H1 (cell line): ENCODE measurements around the gene ZNF3. TPM values are rescaled to one million over a fixed set of nuclear protein-coding genes. Genes with fewer than 3 reads are reported as not detected.

ENCODE experiments used
- CTCF ChIA-PET: fragments of 300-600 bp; sonication (Branson Sonifier 250); formaldehyde crosslinking; loops from one replicate; lab custom pipeline; 2021; ENCODE audit not compliant: partially characterized antibody; lab: Charles Lee
- POLR2A ChIA-PET: fragments of 300-600 bp; sonication (Branson Sonifier 250); formaldehyde crosslinking; loops from one replicate; lab custom pipeline; 2021; ENCODE audit warnings: inconsistent platforms; ENCODE audit not compliant: partially characterized antibody; lab: Charles Lee
- DNase-seq, 2 experiments: peaks; one replicate each; pipeline versions ENCODE4 v3.0.0 to v3.0.0-alpha.2; 2010 to 2022; ENCODE audit warnings: low spot score in 2 of 2, low read depth in 1 of 2, mixed read lengths in 1 of 2
- FAIRE-seq: peaks from 2 replicates; lab custom pipeline; 2011; peaks lifted over from hg19 to GRCh38; lab: Jason Lieb, UNC
- H2AFZ ChIP-seq: 2 replicates; pipeline ENCODE4 v1.8.1; 2012; ENCODE audit warnings: low read length, inconsistent platforms
- H2AK5ac ChIP-seq: 2 replicates; pipeline ENCODE4 v1.6.1; 2013; ENCODE audit warnings: low read depth, low read length
- H2BK120ac ChIP-seq: replicated peaks from 2 replicates; pipeline ENCODE3; 2013; ENCODE audit warnings: low read depth, low read length, inconsistent platforms
- H2BK12ac ChIP-seq: 2 replicates; pipeline ENCODE4 v1.6.1; 2013; ENCODE audit warnings: low read depth, low read length
- H2BK15ac ChIP-seq: 2 replicates; pipeline ENCODE4 v1.6.1; 2013; ENCODE audit warnings: low read length
- H2BK20ac ChIP-seq: 2 replicates; pipeline ENCODE4 v1.6.1; 2013; ENCODE audit warnings: low read length
- H2BK5ac ChIP-seq: 2 replicates; pipeline ENCODE4 v1.6.1; 2013; ENCODE audit warnings: low read depth, low read length
- H3K14ac ChIP-seq: 2 replicates; pipeline ENCODE4 v1.6.1; 2013; ENCODE audit warnings: inconsistent platforms; ENCODE audit not compliant: insufficient read length
- H3K18ac ChIP-seq: 2 replicates; pipeline ENCODE4 v1.6.1; 2013; ENCODE audit warnings: low read length; ENCODE audit errors: extremely low read depth
- H3K23ac ChIP-seq: 2 replicates; pipeline ENCODE4 v1.6.1; 2013; ENCODE audit warnings: inconsistent platforms; ENCODE audit not compliant: insufficient read length
- H3K23me2 ChIP-seq: 2 replicates; pipeline ENCODE4 v1.6.1; 2013; ENCODE audit warnings: low read depth, low read length
- H3K27ac ChIP-seq: 2 replicates; pipeline ENCODE4 v1.6.1; 2011; ENCODE audit warnings: low read depth, low read length, inconsistent platforms
- H3K27me3 ChIP-seq, 4 experiments: replicated peaks in 1 of 4; 1 replicate in 1 of 4; 2 replicates in 3 of 4; pipeline versions ENCODE4 v1.6.1 to v1.8.1; 2011 to 2013; ENCODE audit warnings: low read length in 3 of 4, mild to moderate bottlenecking in 3 of 4, inconsistent platforms in 2 of 4, mixed read lengths in 2 of 4, moderate library complexity in 1 of 4; ENCODE audit not compliant: control insufficient read depth in 3 of 4, insufficient read depth in 3 of 4; ENCODE audit errors: extremely low read depth in 1 of 4
- H3K36me3 ChIP-seq, 4 experiments: 2 replicates each; pipeline versions ENCODE4 v1.6.1 to v1.8.1; 2011 to 2013; ENCODE audit warnings: mild to moderate bottlenecking in 4 of 4, low read length in 3 of 4, moderate library complexity in 2 of 4, control low read depth in 1 of 4, inconsistent platforms in 1 of 4; ENCODE audit not compliant: insufficient read depth in 4 of 4, control insufficient read depth in 2 of 4
- H3K4ac ChIP-seq: replicated peaks from 2 replicates; pipeline ENCODE3; 2013; ENCODE audit warnings: low read length, low read depth, mixed read lengths, inconsistent platforms; ENCODE audit not compliant: insufficient read length
- H3K4me1 ChIP-seq, 4 experiments: replicated peaks in 1 of 4; 1 replicate in 1 of 4; 2 replicates in 3 of 4; pipeline versions ENCODE4 v1.6.1 to v1.8.1; 2011 to 2013; ENCODE audit warnings: low read length in 3 of 4, inconsistent platforms in 2 of 4, mixed read lengths in 1 of 4; ENCODE audit not compliant: insufficient read depth in 4 of 4, control insufficient read depth in 3 of 4
- H3K4me2 ChIP-seq, 2 experiments: 2 replicates each; pipeline versions ENCODE4 v1.6.1 to v1.8.1; 2011 to 2013; ENCODE audit warnings: low read depth in 2 of 2, low read length in 2 of 2, control low read depth in 1 of 2, inconsistent platforms in 1 of 2, mild to moderate bottlenecking in 1 of 2; ENCODE audit not compliant: insufficient read depth in 1 of 2
- H3K4me3 ChIP-seq, 4 experiments: fragments of 200-600, 300-600 bp in 1 of 4; sonication (generic), shearing (Covaris generic), sonication (Bioruptor Twin) in 1 of 4; 2 replicates each; pipeline versions ENCODE4 v1.5.1 to v1.8.1; 2011 to 2016; ENCODE audit warnings: low read length in 4 of 4, low read depth in 3 of 4, control low read depth in 2 of 4, inconsistent platforms in 2 of 4, mild to moderate bottlenecking in 2 of 4, mixed read lengths in 1 of 4, moderate library complexity in 1 of 4; ENCODE audit not compliant: insufficient read depth in 2 of 4; ENCODE audit errors: extremely low read depth in 1 of 4
- H3K56ac ChIP-seq: replicated peaks from 2 replicates; pipeline ENCODE3; 2013; ENCODE audit warnings: low read depth, mild to moderate bottlenecking, mixed read lengths, low read length, inconsistent platforms; ENCODE audit not compliant: insufficient read length
- H3K79me1 ChIP-seq: 2 replicates; pipeline ENCODE4 v1.6.1; 2013; ENCODE audit warnings: low read depth, low read length, control low read depth
- H3K79me2 ChIP-seq, 2 experiments: 2 replicates each; pipeline versions ENCODE4 v1.6.1 to v1.8.1; 2012 to 2013; ENCODE audit warnings: low read length in 2 of 2, mild to moderate bottlenecking in 2 of 2, inconsistent platforms in 1 of 2; ENCODE audit not compliant: insufficient read depth in 2 of 2, control insufficient read depth in 1 of 2
- H3K9ac ChIP-seq, 4 experiments: replicated peaks in 1 of 4; 1 replicate in 1 of 4; 2 replicates in 3 of 4; pipeline versions ENCODE4 v1.6.1 to v1.8.1; 2011 to 2013; ENCODE audit warnings: low read depth in 3 of 4, low read length in 3 of 4, control low read depth in 2 of 4, mild to moderate bottlenecking in 2 of 4, moderate library complexity in 2 of 4, inconsistent platforms in 1 of 4; ENCODE audit errors: extremely low read depth in 1 of 4
- H3K9me3 ChIP-seq, 2 experiments: 2 replicates each; pipeline versions ENCODE4 v1.6.1 to v1.8.1; 2012 to 2013; ENCODE audit warnings: mild to moderate bottlenecking in 2 of 2, moderate library complexity in 2 of 2, control low read depth in 1 of 2, inconsistent platforms in 1 of 2, low read depth in 1 of 2, low read length in 1 of 2, mixed read lengths in 1 of 2; ENCODE audit not compliant: insufficient read depth in 2 of 2
- H4K20me1 ChIP-seq, 2 experiments: replicated peaks in 1 of 2; 2 replicates each; pipeline versions ENCODE3 to v1.8.1; 2011 to 2013; ENCODE audit warnings: inconsistent platforms in 2 of 2, low read length in 2 of 2, mild to moderate bottlenecking in 1 of 2; ENCODE audit not compliant: insufficient read depth in 2 of 2, control insufficient read depth in 1 of 2
- H4K5ac ChIP-seq: 2 replicates; pipeline ENCODE4 v1.6.1; 2013; ENCODE audit warnings: low read length, low read depth, mixed read lengths, inconsistent platforms; ENCODE audit not compliant: insufficient read length
- H4K8ac ChIP-seq: 2 replicates; pipeline ENCODE4 v1.8.0; 2013; ENCODE audit warnings: mild to moderate bottlenecking, moderate library complexity, low read length, inconsistent platforms; ENCODE audit not compliant: insufficient read depth; ENCODE audit errors: extremely low read depth
- H4K91ac ChIP-seq: replicated peaks from 2 replicates; pipeline ENCODE3; 2013; ENCODE audit warnings: low read length, mixed read lengths, inconsistent platforms; ENCODE audit not compliant: insufficient read length
- BRCA1 ChIP-seq: IDR thresholded peaks from 2 replicates; pipeline ENCODE4 v1.6.1; 2012; ENCODE audit warnings: low read depth, low read length, improper control_type of control experiment
- E2F6 ChIP-seq: IDR thresholded peaks from 2 replicates; pipeline ENCODE4 v1.6.1; 2012; ENCODE audit warnings: inconsistent platforms
- NRF1 ChIP-seq: IDR thresholded peaks from 2 replicates; pipeline ENCODE4 v1.6.1; 2011; ENCODE audit warnings: mild to moderate bottlenecking, low read depth, low read length, improper control_type of control experiment
- SIN3A ChIP-seq, 2 experiments: IDR thresholded peaks in 1 of 2; conservative IDR thresholded peaks in 1 of 2; 2 replicates each; pipeline ENCODE4 v1.6.1; 2011 to 2012; ENCODE audit warnings: low read length in 2 of 2, improper control_type of control experiment in 1 of 2, low read depth in 1 of 2, mild to moderate bottlenecking in 1 of 2
- SP1 ChIP-seq: IDR thresholded peaks from 2 replicates; pipeline ENCODE4 v1.6.1; 2011; ENCODE audit warnings: low read depth, low read length
- TBP ChIP-seq: IDR thresholded peaks from 2 replicates; pipeline ENCODE4 v1.6.1; 2011; ENCODE audit warnings: low read depth, low read length, improper control_type of control experiment
- YY1 ChIP-seq: IDR thresholded peaks from 2 replicates; pipeline ENCODE4 v1.6.1; 2011; ENCODE audit warnings: low read depth, mild to moderate bottlenecking, low read length
- WGBS, 2 experiments: shearing (Covaris generic) in 1 of 2; methylation state at CpG; one replicate each; pipeline versions ENCODE4 v1.1.6 to v1.1.7; 2013 to 2015; ENCODE audit warnings: low lambda C conversion rate in 2 of 2, mixed read lengths in 2 of 2, inconsistent platforms in 1 of 2, low coverage in 1 of 2, missing lambda C conversion rate in 1 of 2; ENCODE audit not compliant: insufficient replicate concordance in 2 of 2, insufficient coverage in 1 of 2, insufficient read length in 1 of 2; ENCODE audit errors: extremely low coverage in 1 of 2, missing lambda C conversion rate in 1 of 2; 5-methylcytosine and 5-hydroxymethylcytosine counted together
- polyA plus RNA-seq, 7 experiments: library from polyadenylated mRNA; depleted of rRNA in 3 of 7; stranded (reverse) in 5 of 7; unstranded in 2 of 7; fragments of >200 nt in 5 of 7; fragments of 200-250 nt in 2 of 7; gene quantifications; 1 replicate in 5 of 7; 2 replicates in 1 of 7; 4 replicates in 1 of 7; pipeline versions ENCODE4 v1.2.1 to v1.2.3, GENCODE V29; 2011 to 2013; ENCODE audit warnings: missing spikeins in 2 of 7, mixed read lengths in 2 of 7
- total RNA-seq: library from RNA; stranded (reverse); fragmentation: NEBNext Ultra II Directional; extraction: Animal tissue kit (Norgen Biotek cat#: 25700); gene quantifications from 2 replicates; pipeline ENCODE4 v1.2.1, GENCODE V29; 2021
- TF ChIP-seq, protein P1 (sequence below): IDR thresholded peaks from 2 replicates; pipeline ENCODE4 v1.6.1; 2012; ENCODE audit warnings: low read length, inconsistent platforms

ZNF3 gene
- total and polyA plus RNA-seq, 2 of the 8 experiments (the other 6 are each of a cell fraction or from before 2014, with no cell fraction given), result 26.9 to 49.1 TPM

GRCh38 chr7:100127866-100128636 is 46.5 kb upstream of the ZNF3 start:
- H3K27me3 ChIP-seq, result peaks cover 0 to 11% (median 0%) of the 10 kb centered on the region in 4 experiments; a peak in 2 of 7 replicates
- no peak for FAIRE-seq
- 11% methylated on average over 26 of the region's 37 CpGs; no CpG with 5 or more reads in 1 of the 2 experiments for WGBS, 2 experiments
- peak overlapping the region; percentile 10 for H3K56ac ChIP-seq
- peaks cover 0 to 8% (median 0%) of the 10 kb centered on the region in 4 experiments; a peak in 2 of 7 replicates for H3K4me1 ChIP-seq
- 0 out of 2 replicates have a peak overlapping the region, but pooled peaks have one; percentile 73 for H4K8ac ChIP-seq
- no peak overlapping the region for H2BK120ac ChIP-seq
- no peaks in the 10 kb centered on the region for H3K9me3 ChIP-seq
- peak overlapping the region; percentile 91 for H3K4ac ChIP-seq
- no peak overlapping the region for H3K23ac ChIP-seq
- no peaks in the 10 kb centered on the region for H4K20me1 ChIP-seq
- no peak overlapping the region for H3K27ac ChIP-seq
- peak overlapping the region; percentile 75 for H3K18ac ChIP-seq
- peaks cover 8% of the 10 kb centered on the region; the same call in 1 of the 2 replicates for H3K23me2 ChIP-seq
- no peak overlapping the region for H2BK20ac ChIP-seq
- H3K79me2 ChIP-seq, result no peaks in the 10 kb centered on the region
- H3K4me2 ChIP-seq, result peak overlapping the region; percentile 74 to 90
- DNase-seq, result peak in 1 of 2 experiments; percentile 66
- peak overlapping the region; percentile 98 for H4K91ac ChIP-seq
- no peak overlapping the region for H3K14ac ChIP-seq
- no peak overlapping the region for H4K5ac ChIP-seq
- no peaks in the 10 kb centered on the region for H3K79me1 ChIP-seq
- no peak overlapping the region; the same call in 1 of the 2 replicates for H2BK12ac ChIP-seq
- no peak overlapping the region for H2AK5ac ChIP-seq
- H3K4me3 ChIP-seq, result peak overlapping the region; percentile 84 to 90 (median 88)
- POLR2A ChIA-PET, result interaction anchor here (0.6 to 4.1 kb wide), 20 partner anchors 8 to 53 kb away, joined by 3 to 68 read pairs (median 4); partner anchors contain the start of genes AP4M1, GAL3ST4, GPC2 and LAMTOR4
- H2BK15ac ChIP-seq, result no peak overlapping the region; the same call in 1 of the 2 replicates
- H3K36me3 ChIP-seq, result no peaks in the 10 kb centered on the region
- peak overlapping the region in 3 of 4 experiments; percentile 9 to 91 (median 24); a peak in 4 of 7 replicates for H3K9ac ChIP-seq
- CTCF ChIA-PET, result interaction anchor here (0.5 to 9.0 kb wide), 10 partner anchors 17 to 214 kb away, joined by 3 to 108 read pairs (median 4); partner anchors contain the start of genes AP4M1, GAL3ST4, GPC2 and LAMTOR4
- peak overlapping the region; percentile 4; the same call in 1 of the 2 replicates for H2AFZ ChIP-seq
- H2BK5ac ChIP-seq, result no peak overlapping the region
- TF ChIP-seq SIN3A (conservative IDR thresholded peaks at IDR 0.05 in 1 of 2, IDR thresholded peaks at IDR 0.05 in 1 of 2; ENCODE audit: low read depth in 1 of 2, low read length in 2 of 2) (no peak), E2F6 (0 out of 2 replicates have a peak, but pooled peaks have one; percentile 16), YY1 (no peak), NRF1 (no peak), TBP (no peak), BRCA1 (no peak), SP1 (no peak)
- TF ChIP-seq, protein P1, sequence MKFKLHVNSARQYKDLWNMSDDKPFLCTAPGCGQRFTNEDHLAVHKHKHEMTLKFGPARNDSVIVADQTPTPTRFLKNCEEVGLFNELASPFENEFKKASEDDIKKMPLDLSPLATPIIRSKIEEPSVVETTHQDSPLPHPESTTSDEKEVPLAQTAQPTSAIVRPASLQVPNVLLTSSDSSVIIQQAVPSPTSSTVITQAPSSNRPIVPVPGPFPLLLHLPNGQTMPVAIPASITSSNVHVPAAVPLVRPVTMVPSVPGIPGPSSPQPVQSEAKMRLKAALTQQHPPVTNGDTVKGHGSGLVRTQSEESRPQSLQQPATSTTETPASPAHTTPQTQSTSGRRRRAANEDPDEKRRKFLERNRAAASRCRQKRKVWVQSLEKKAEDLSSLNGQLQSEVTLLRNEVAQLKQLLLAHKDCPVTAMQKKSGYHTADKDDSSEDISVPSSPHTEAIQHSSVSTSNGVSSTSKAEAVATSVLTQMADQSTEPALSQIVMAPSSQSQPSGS, result no peak
